K562 (cell line): Measurements from ENCODE around the gene CYP11A1. TPM values are rescaled to one million over a fixed set of nuclear protein-coding genes. Genes with fewer than 3 reads are reported as not detected.

Source experiments
- ATAC-seq: fragments of 200-7000 bp; cut with Tn5 transposase; 3 replicates; pipeline ENCODE4 v1.9.1; 2020; ENCODE audit warnings: moderate library complexity
- BruUV-seq: library from RNA; stranded (reverse); fragments of 400-500 nt; replicated peaks from 2 replicates; lab custom pipeline; 2021; lab: Mats Ljungman, UMichigan
- CTCF ChIA-PET: fragments of 300-600 bp; formaldehyde crosslinking; extraction: SDS; loops from one replicate; lab custom pipeline; 2021; ENCODE audit warnings: low intra/inter-chr PET ratio; lab: Yijun Ruan, JAX
- POLR2A ChIA-PET: fragments of 300-600, 350-650 bp; sonication (Branson Sonifier 250); formaldehyde crosslinking; extraction: SDS; loops from one replicate; lab custom pipeline; 2021; ENCODE audit warnings: antibody characterized with exemption, inconsistent platforms; lab: Yijun Ruan, JAX
- DNase-seq, 4 experiments: peaks; one replicate each; pipeline versions ENCODE4 v3.0.0 to v3.0.0-alpha.2; 2011 to 2018; ENCODE audit warnings: low spot score in 3 of 4, mixed read lengths in 3 of 4; ENCODE audit errors: extremely low read depth in 1 of 4
- FAIRE-seq: peaks from 2 replicates; lab custom pipeline; 2011; peaks lifted over from hg19 to GRCh38; lab: Jason Lieb, UNC
- H2AFZ ChIP-seq: 2 replicates; pipeline ENCODE4 v1.6.0; 2011; ENCODE audit warnings: low read depth, low read length, control low read depth, inconsistent platforms
- H3K27ac ChIP-seq: fragments of 200-600 bp; 3 replicates; pipeline ENCODE4 v1.8.0; 2011; ENCODE audit warnings: low read depth, mild to moderate bottlenecking, control low read depth, inconsistent platforms, low read length, moderate library complexity, mixed read lengths; ENCODE audit errors: extremely low read depth
- H3K27me3 ChIP-seq, 2 experiments: fragments of 300-600 bp in 1 of 2; 2 replicates in 1 of 2; 3 replicates in 1 of 2; pipeline versions ENCODE4 v1.6.0 to v1.8.0; 2011; ENCODE audit warnings: inconsistent platforms in 2 of 2, low read length in 2 of 2, mild to moderate bottlenecking in 1 of 2, mixed read lengths in 1 of 2, moderate library complexity in 1 of 2; ENCODE audit not compliant: control insufficient read depth in 2 of 2, insufficient read depth in 2 of 2
- H3K36me3 ChIP-seq: fragments of 300-600 bp; 3 replicates; pipeline ENCODE4 v1.8.0; 2011; ENCODE audit warnings: mild to moderate bottlenecking, low read length, inconsistent platforms; ENCODE audit not compliant: control insufficient read depth, insufficient read depth
- H3K4me1 ChIP-seq, 2 experiments: fragments of 200-600 bp in 1 of 2; replicated peaks in 1 of 2; 2 replicates in 1 of 2; 3 replicates in 1 of 2; pipeline versions ENCODE4 v1.5.1 to v1.8.0; 2011; ENCODE audit warnings: inconsistent platforms in 2 of 2, low read length in 2 of 2, mild to moderate bottlenecking in 1 of 2, mixed read lengths in 1 of 2, moderate library complexity in 1 of 2; ENCODE audit not compliant: control insufficient read depth in 2 of 2, insufficient read depth in 2 of 2
- H3K4me2 ChIP-seq: 2 replicates; pipeline ENCODE4 v1.6.1; 2011; ENCODE audit warnings: low read length, control low read depth, inconsistent platforms, mixed read lengths; ENCODE audit not compliant: insufficient read depth
- H3K4me3 ChIP-seq: fragments of 200-600 bp; sonication (generic), shearing (Covaris generic); 2 replicates; pipeline ENCODE4 v1.5.1; 2016; ENCODE audit warnings: control low read depth, inconsistent platforms
- H3K79me2 ChIP-seq: fragments of 200-600 bp; 3 replicates; pipeline ENCODE4 v1.8.0; 2011; ENCODE audit warnings: low read length, inconsistent platforms; ENCODE audit not compliant: control insufficient read depth, insufficient read depth
- H3K9ac ChIP-seq, 2 experiments: 2 replicates each; pipeline versions ENCODE4 v1.6.0 to v1.6.1; 2011; ENCODE audit warnings: low read depth in 2 of 2, low read length in 2 of 2, control low read depth in 1 of 2, inconsistent platforms in 1 of 2, mild to moderate bottlenecking in 1 of 2, mixed read lengths in 1 of 2; ENCODE audit not compliant: insufficient read depth in 1 of 2
- H3K9me1 ChIP-seq: one replicate; pipeline ENCODE4 v1.6.0; 2011; ENCODE audit warnings: inconsistent platforms, mild to moderate bottlenecking, low read length, moderate library complexity; ENCODE audit not compliant: control insufficient read depth, insufficient read depth
- H3K9me3 ChIP-seq: replicated peaks from 2 replicates; pipeline ENCODE4 v1.5.1; 2011; ENCODE audit warnings: low read depth, low read length, inconsistent platforms; ENCODE audit not compliant: control insufficient read depth, insufficient read depth
- H4K20me1 ChIP-seq: replicated peaks from 2 replicates; pipeline ENCODE4 v1.6.1; 2011; ENCODE audit warnings: low read length, inconsistent platforms, mixed read lengths; ENCODE audit not compliant: control insufficient read depth, insufficient read depth
- ATF1 ChIP-seq, 2 experiments: fragments of 450-650 bp in 1 of 2; IDR thresholded peaks; 2 replicates each; pipeline ENCODE4 v1.6.1; 2016; ENCODE audit warnings: missing compliant biosample characterization in 1 of 2, missing genetic modification characterization in 1 of 2
- BRF1 ChIP-seq: IDR thresholded peaks from 3 replicates; pipeline ENCODE4 v1.6.1; 2011; ENCODE audit warnings: borderline replicate concordance, mild to moderate bottlenecking; ENCODE audit not compliant: insufficient read length; ENCODE audit errors: extremely low read depth
- CCAR2 ChIP-seq: fragments of 200-400 bp; formaldehyde crosslinking; IDR thresholded peaks from 2 replicates; pipeline ENCODE4 v1.6.1; 2017; ENCODE audit warnings: mild to moderate bottlenecking, low read depth, low read length
- ERF ChIP-seq: fragments of 450-650 bp; formaldehyde crosslinking; IDR thresholded peaks from 2 replicates; pipeline ENCODE4 v1.4.0; 2020; ENCODE audit warnings: mild to moderate bottlenecking, mixed read lengths
- GTF2A2 ChIP-seq: IDR thresholded peaks from 2 replicates; pipeline ENCODE4 v1.6.1; 2016; ENCODE audit warnings: mild to moderate bottlenecking, missing genetic modification characterization, missing compliant biosample characterization
- HNRNPK ChIP-seq: fragments of 200-400 bp; formaldehyde crosslinking; IDR thresholded peaks from one replicate; pipeline ENCODE4 v1.6.1; 2018; ENCODE audit warnings: mild to moderate bottlenecking, low read depth, low read length; ENCODE audit not compliant: poor library complexity, severe bottlenecking
- HSF4 ChIP-seq: fragments of 250-450 bp; sonication (Bioruptor Pico); IDR thresholded peaks from 2 replicates; pipeline ENCODE4 v2.1.2; 2022; ENCODE audit warnings: mild to moderate bottlenecking, moderate library complexity, borderline replicate concordance
- NFYB ChIP-seq: IDR thresholded peaks from 2 replicates; pipeline ENCODE4 v1.6.1; 2011; ENCODE audit warnings: mild to moderate bottlenecking, moderate library complexity; ENCODE audit not compliant: insufficient read length; ENCODE audit errors: extremely low read depth
- NR2F6 ChIP-seq: fragments of 450-650 bp; formaldehyde crosslinking; IDR thresholded peaks from 2 replicates; pipeline ENCODE4 v1.4.0; 2020; ENCODE audit warnings: mild to moderate bottlenecking
- NR4A1 ChIP-seq, 2 experiments: fragments of 250-450 bp in 1 of 2; fragments of 450-650 bp in 1 of 2; sonication (Bioruptor Pico) in 1 of 2; IDR thresholded peaks; 2 replicates each; pipeline versions ENCODE4 v1.4.0 to v1.6.1; 2016 to 2020; ENCODE audit warnings: mild to moderate bottlenecking in 2 of 2, missing compliant biosample characterization in 1 of 2, missing genetic modification characterization in 1 of 2, moderate library complexity in 1 of 2
- PCBP2 ChIP-seq: fragments of 200-400 bp; formaldehyde crosslinking; IDR thresholded peaks from 2 replicates; pipeline ENCODE4 v1.6.1; 2018; ENCODE audit warnings: low read length, low read depth, mild to moderate bottlenecking, moderate library complexity; ENCODE audit not compliant: poor library complexity, severe bottlenecking
- POLR3G ChIP-seq: IDR thresholded peaks from 2 replicates; pipeline ENCODE4 v1.6.1; 2011; ENCODE audit not compliant: insufficient read length, insufficient replicate concordance; ENCODE audit errors: extremely low read depth
- PTRF ChIP-seq: fragments of 450-650 bp; IDR thresholded peaks from 2 replicates; pipeline ENCODE4 v1.6.1; 2016; ENCODE audit warnings: mild to moderate bottlenecking, missing genetic modification characterization, missing compliant biosample characterization
- RFX7 ChIP-seq: fragments of 250-450 bp; sonication (Bioruptor Pico); IDR thresholded peaks from 2 replicates; pipeline ENCODE4 v1.5.1; 2021; ENCODE audit warnings: mild to moderate bottlenecking
- SMARCE1 ChIP-seq: fragments of 450-650 bp; IDR thresholded peaks from 2 replicates; pipeline ENCODE4 v1.7.1; 2016; ENCODE audit warnings: mild to moderate bottlenecking
- SREBF1 ChIP-seq: fragments of 150-350 bp; IDR thresholded peaks from 2 replicates; pipeline ENCODE4 v1.6.1; 2014; ENCODE audit warnings: antibody characterized with exemption, low read depth, low read length, borderline replicate concordance
- STAT6 ChIP-seq: sonication (generic); formaldehyde crosslinking; IDR thresholded peaks from 2 replicates; pipeline ENCODE4 v1.8.1; 2023; ENCODE audit warnings: mild to moderate bottlenecking, missing genetic modification reagents
- TCF15 ChIP-seq: fragments of 250-450 bp; sonication (Bioruptor Pico); IDR thresholded peaks from 2 replicates; pipeline ENCODE4 v1.8.0; 2022; ENCODE audit warnings: moderate library complexity, mild to moderate bottlenecking, inconsistent platforms
- TSC22D4 ChIP-seq: fragments of 450-650 bp; IDR thresholded peaks from 2 replicates; pipeline ENCODE4 v1.6.1; 2016; ENCODE audit warnings: missing genetic modification characterization, missing biosample characterization, control low read depth
- ZNF134 ChIP-seq: fragments of 250-450 bp; sonication (Bioruptor Pico); conservative IDR thresholded peaks from 2 replicates; pipeline ENCODE4 v1.4.0; 2020
- ZNF644 ChIP-seq: fragments of 200-800 bp; sonication (Bioruptor generic); IDR thresholded peaks from 2 replicates; pipeline ENCODE4 v1.6.1; 2016; ENCODE audit warnings: low read depth, missing genetic modification characterization, missing compliant biosample characterization
- WGBS: fragments of 100-300 bp; shearing (Covaris generic); methylation state at CpG from one replicate; pipeline ENCODE4 v1.1.6; 2016; ENCODE audit warnings: low coverage, mixed read lengths; ENCODE audit not compliant: insufficient coverage; ENCODE audit errors: missing lambda C conversion rate; 5-methylcytosine and 5-hydroxymethylcytosine counted together
- in situ Hi-C: fragments of 300-500 bp; cut with MboI; formaldehyde crosslinking; loops from 4 replicates; pipeline ENCODE4 v1.15.0; 2018; ENCODE audit warnings: inconsistent platforms, mixed read lengths
- intact Hi-C: fragments of 100-400 bp; cut with micrococcal nuclease; formaldehyde crosslinking; loops from 2 replicates; pipeline ENCODE4 v1.14.2; 2022
- polyA plus RNA-seq, 8 experiments: library from polyadenylated mRNA; depleted of rRNA in 4 of 8; stranded (reverse) in 5 of 8; unstranded in 3 of 8; fragments of >200 nt; fragmentation: Nextera tagmentation in 2 of 8; fragmentation: Illumina TruSeq in 1 of 8; extraction: Ambion mirVana in 2 of 8; extraction: Trizol in 1 of 8; gene quantifications; 2 replicates each; pipeline versions ENCODE4 v1.2.1 to v1.2.3, GENCODE V29; 2011 to 2014; ENCODE audit warnings: inconsistent platforms in 1 of 8, missing spikeins in 1 of 8
- total RNA-seq, 7 experiments: library from RNA; depleted of rRNA in 6 of 7; stranded (reverse); fragments of >200 nt in 6 of 7; fragmentation: Illumina TruSeq in 2 of 7; extraction: Trizol in 2 of 7; gene quantifications; 2 replicates each; pipeline versions ENCODE4 v1.2.1 to v1.2.3, GENCODE V29; 2011 to 2021; ENCODE audit warnings: low replicate concordance in 1 of 7

Gene CYP11A1
- total and polyA plus RNA-seq, 9 of the 15 experiments (the other 6 are each of a cell fraction or from before 2014, with no cell fraction given) = 0.06 to 0.24 (median 0.10) TPM; not detected in 4

GRCh38 chr15:74392902-74393301 lies 25.5 kb upstream of the CYP11A1 start:
- intact Hi-C loops (no loop called here), in situ Hi-C loops (no loop called here)
- Histone ChIP-seq H2AFZ (no peak overlapping the region), H3K9me3 (no peaks in the 10 kb centered on the region), H3K9me1 (no peaks in the 10 kb centered on the region), H3K4me3 (no peak overlapping the region), H3K27me3 (no peaks in the 10 kb centered on the region), H3K4me1 (peaks cover 65 to 85% of the 10 kb centered on the region in 2 experiments), H4K20me1 (no peaks in the 10 kb centered on the region), H3K9ac (peak overlapping the region in 1 of 2 experiments; percentile 66; a peak in 2 of 4 replicates), H3K27ac (no peak overlapping the region), H3K4me2 (no peak overlapping the region; the same call in 1 of the 2 replicates), H3K36me3 (no peaks in the 10 kb centered on the region), H3K79me2 (no peaks in the 10 kb centered on the region)
- DNase-seq (no peak), ATAC-seq (no peak), FAIRE-seq (no peak)
- CTCF ChIA-PET = no interaction called here
- POLR2A ChIA-PET = interaction anchor here (0.7 to 1.2 kb wide), 5 partner anchors 8 to 32 kb away, joined by 3 to 6 read pairs (median 4); no protein-coding TSS in a partner anchor
- 95% methylated on average over 5 of the region's 7 CpGs for WGBS
- BruUV-seq = no TSS peak
- no peak for TF ChIP-seq RFX7 (CRISPR knock-in tag)
- no peak for TF ChIP-seq ATF1 (CRISPR knock-in tag; IDR thresholded peaks at IDR 0.05)
- no peak for TF ChIP-seq ATF1 (tag; IDR thresholded peaks at IDR 0.05)
- peak; percentile 75; the same call in 1 of the 2 replicates for TF ChIP-seq PTRF (tag)
- no peak for TF ChIP-seq SMARCE1
- TF ChIP-seq BRF1 = no peak
- no peak for TF ChIP-seq SREBF1
- no peak for TF ChIP-seq HNRNPK
- no peak for TF ChIP-seq NR2F6 (CRISPR knock-in tag)
- 0 out of 2 replicates have a peak, but pooled peaks have one; percentile 69 for TF ChIP-seq HSF4 (CRISPR knock-in tag)
- no peak for TF ChIP-seq CCAR2
- TF ChIP-seq GTF2A2 (tag) = 0 out of 2 replicates have a peak, but pooled peaks have one; percentile 27
- TF ChIP-seq NR4A1 (CRISPR knock-in tag; IDR thresholded peaks at IDR 0.05) = no peak
- peak; percentile 89 for TF ChIP-seq NR4A1 (tag; IDR thresholded peaks at IDR 0.05)
- TF ChIP-seq STAT6 = no peak
- TF ChIP-seq TCF15 (CRISPR knock-in tag) = peak; percentile 72; the same call in 1 of the 2 replicates
- no peak for TF ChIP-seq TSC22D4 (tag)
- no peak for TF ChIP-seq ZNF644
- no peak for TF ChIP-seq ZNF134 (CRISPR knock-in tag)
- no peak for TF ChIP-seq ERF (CRISPR knock-in tag)
- no peak for TF ChIP-seq POLR3G
- no peak for TF ChIP-seq NFYB
- TF ChIP-seq PCBP2 = no peak
